ENCODE results near the gene UGT8. TPM values are rescaled to one million over a fixed set of nuclear protein-coding genes. Genes with fewer than 3 reads are reported as not detected.

Gene UGT8
- total RNA-seq, 1 donor from 2014 or later, result not detected

- H3K4me3 Mint-ChIP-seq (ENCODE audit: low read depth), result no peak overlapping the region
- DNase-seq (ENCODE audit: low spot score), result no peak
- no peaks in the 10 kb centered on the region for H3K4me1 Mint-ChIP-seq (ENCODE audit: low read depth)
- no peak overlapping the region for H3K27ac Mint-ChIP-seq
- H3K27me3 Mint-ChIP-seq (ENCODE audit: low read depth), result no peaks in the 10 kb centered on the region
- intact Hi-C loops (cut with micrococcal nuclease), result no loop called here
- H3K36me3 Mint-ChIP-seq (ENCODE audit: low read depth), result no peaks in the 10 kb centered on the region
- H3K9me3 Mint-ChIP-seq, result no peaks in the 10 kb centered on the region
Measured at GRCh38 chr4:114674080-114674479, 75.5 kb downstream of the UGT8 start.

- no peak for DNase-seq (ENCODE audit: low spot score)
- intact Hi-C loops (cut with micrococcal nuclease), result no loop called here
- Mint-ChIP-seq H3K9me3 (no peaks in the 10 kb centered on the region), H3K27ac (no peak overlapping the region), H3K4me3 (ENCODE audit: low read depth) (no peak overlapping the region), H3K36me3 (ENCODE audit: low read depth) (no peaks in the 10 kb centered on the region), H3K4me1 (ENCODE audit: low read depth) (no peaks in the 10 kb centered on the region), H3K27me3 (ENCODE audit: low read depth) (no peaks in the 10 kb centered on the region)
Measured at GRCh38 chr4:114677346-114677979, 78.9 kb downstream of the UGT8 start.

GRCh38 chr4:114684462-114684861, 85.9 kb downstream of the UGT8 start:
- H3K27me3 Mint-ChIP-seq (ENCODE audit: low read depth), result peaks cover 1% of the 10 kb centered on the region
- DNase-seq (ENCODE audit: low spot score), result no peak
- no peaks in the 10 kb centered on the region for H3K4me1 Mint-ChIP-seq (ENCODE audit: low read depth)
- H3K27ac Mint-ChIP-seq, result no peak overlapping the region
- no peaks in the 10 kb centered on the region for H3K9me3 Mint-ChIP-seq
- no peaks in the 10 kb centered on the region for H3K36me3 Mint-ChIP-seq (ENCODE audit: low read depth)
- H3K4me3 Mint-ChIP-seq (ENCODE audit: low read depth), result no peak overlapping the region
- intact Hi-C loops (cut with micrococcal nuclease), result no loop called here

- intact Hi-C loops (cut with micrococcal nuclease), result no loop called here
- H3K4me1 Mint-ChIP-seq (ENCODE audit: low read depth), result no peaks in the 10 kb centered on the region
- H3K36me3 Mint-ChIP-seq (ENCODE audit: low read depth), result no peaks in the 10 kb centered on the region
Measured at GRCh38 chr4:114688059-114688458, 89.5 kb downstream of the UGT8 start.

GRCh38 chr4:114690571-114690970, 92.0 kb downstream of the UGT8 start:
- intact Hi-C loops (cut with micrococcal nuclease), result no loop called here
- H3K4me3 Mint-ChIP-seq (ENCODE audit: low read depth), result no peak overlapping the region
- no peak overlapping the region for H3K27ac Mint-ChIP-seq
- H3K4me1 Mint-ChIP-seq (ENCODE audit: low read depth), result no peaks in the 10 kb centered on the region
- no peak for DNase-seq (ENCODE audit: low spot score)
- peaks cover 1% of the 10 kb centered on the region for H3K27me3 Mint-ChIP-seq (ENCODE audit: low read depth)
- H3K36me3 Mint-ChIP-seq (ENCODE audit: low read depth), result no peaks in the 10 kb centered on the region
- no peaks in the 10 kb centered on the region for H3K9me3 Mint-ChIP-seq

More at GRCh38 chr4:114688059-114688458, 89.5 kb downstream of the UGT8 start:
- Mint-ChIP-seq H3K4me3 (ENCODE audit: low read depth) (no peak overlapping the region), H3K27me3 (ENCODE audit: low read depth) (peaks cover 1% of the 10 kb centered on the region), H3K27ac (no peak overlapping the region), H3K9me3 (no peaks in the 10 kb centered on the region)
- no peak for DNase-seq (ENCODE audit: low spot score)

GRCh38 chr4:114691865-114692264, 93.3 kb downstream of the UGT8 start:
- Mint-ChIP-seq H3K4me3 (ENCODE audit: low read depth) (no peak overlapping the region), H3K27me3 (ENCODE audit: low read depth) (peaks cover 1% of the 10 kb centered on the region), H3K4me1 (ENCODE audit: low read depth) (no peaks in the 10 kb centered on the region), H3K9me3 (no peaks in the 10 kb centered on the region), H3K36me3 (ENCODE audit: low read depth) (no peaks in the 10 kb centered on the region), H3K27ac (no peak overlapping the region)
- no peak for DNase-seq (ENCODE audit: low spot score)
- intact Hi-C loops (cut with micrococcal nuclease), result no loop called here

- Mint-ChIP-seq H3K27ac (no peak overlapping the region), H3K36me3 (ENCODE audit: low read depth) (no peaks in the 10 kb centered on the region), H3K27me3 (ENCODE audit: low read depth) (peaks cover 1% of the 10 kb centered on the region), H3K4me1 (ENCODE audit: low read depth) (no peaks in the 10 kb centered on the region), H3K4me3 (ENCODE audit: low read depth) (no peak overlapping the region), H3K9me3 (no peaks in the 10 kb centered on the region)
- no peak for DNase-seq (ENCODE audit: low spot score)
- intact Hi-C loops (cut with micrococcal nuclease), result no loop called here
Measured at GRCh38 chr4:114692958-114693357, 94.4 kb downstream of the UGT8 start.

- no peaks in the 10 kb centered on the region for H3K36me3 Mint-ChIP-seq (ENCODE audit: low read depth)
- H3K9me3 Mint-ChIP-seq, result no peaks in the 10 kb centered on the region
- intact Hi-C loops (cut with micrococcal nuclease), result loop anchor here (2.0 kb wide), 1 partner anchor 308 kb away; no protein-coding TSS in a partner anchor
- no peak for DNase-seq (ENCODE audit: low spot score)
- H3K4me1 Mint-ChIP-seq (ENCODE audit: low read depth), result no peaks in the 10 kb centered on the region
- no peak overlapping the region for H3K4me3 Mint-ChIP-seq (ENCODE audit: low read depth)
- peaks cover 2% of the 10 kb centered on the region for H3K27me3 Mint-ChIP-seq (ENCODE audit: low read depth)
- H3K27ac Mint-ChIP-seq, result no peak overlapping the region
Measured at GRCh38 chr4:114694770-114695169, 96.2 kb downstream of the UGT8 start.

- H3K27me3 Mint-ChIP-seq (ENCODE audit: low read depth), result peaks cover 4% of the 10 kb centered on the region
- H3K36me3 Mint-ChIP-seq (ENCODE audit: low read depth), result no peaks in the 10 kb centered on the region
- H3K27ac Mint-ChIP-seq, result no peak overlapping the region
- no peak for DNase-seq (ENCODE audit: low spot score)
- intact Hi-C loops (cut with micrococcal nuclease), result no loop called here
- no peak overlapping the region for H3K4me3 Mint-ChIP-seq (ENCODE audit: low read depth)
- no peaks in the 10 kb centered on the region for H3K4me1 Mint-ChIP-seq (ENCODE audit: low read depth)
- H3K9me3 Mint-ChIP-seq, result no peaks in the 10 kb centered on the region
Measured at GRCh38 chr4:114698231-114698630, 99.6 kb downstream of the UGT8 start.

GRCh38 chr4:114701491-114701890, 102.9 kb downstream of the UGT8 start:
- H3K9me3 Mint-ChIP-seq, result no peaks in the 10 kb centered on the region
- H3K36me3 Mint-ChIP-seq (ENCODE audit: low read depth), result no peaks in the 10 kb centered on the region
- no peak overlapping the region for H3K4me3 Mint-ChIP-seq (ENCODE audit: low read depth)
- H3K27ac Mint-ChIP-seq, result no peak overlapping the region
- intact Hi-C loops (cut with micrococcal nuclease), result no loop called here
- no peak for DNase-seq (ENCODE audit: low spot score)
- no peaks in the 10 kb centered on the region for H3K4me1 Mint-ChIP-seq (ENCODE audit: low read depth)
- peaks cover 4% of the 10 kb centered on the region for H3K27me3 Mint-ChIP-seq (ENCODE audit: low read depth)

- no peaks in the 10 kb centered on the region for H3K4me1 Mint-ChIP-seq (ENCODE audit: low read depth)
- no peak for DNase-seq (ENCODE audit: low spot score)
- H3K4me3 Mint-ChIP-seq (ENCODE audit: low read depth), result no peak overlapping the region
- no peak overlapping the region for H3K27ac Mint-ChIP-seq
- no peaks in the 10 kb centered on the region for H3K36me3 Mint-ChIP-seq (ENCODE audit: low read depth)
- intact Hi-C loops (cut with micrococcal nuclease), result no loop called here
- no peaks in the 10 kb centered on the region for H3K9me3 Mint-ChIP-seq
- no peaks in the 10 kb centered on the region for H3K27me3 Mint-ChIP-seq (ENCODE audit: low read depth)
Measured at GRCh38 chr4:114717432-114717831, 118.8 kb downstream of the UGT8 start.

GRCh38 chr4:114725066-114725465, 126.5 kb downstream of the UGT8 start:
- no peak overlapping the region for H3K4me3 Mint-ChIP-seq (ENCODE audit: low read depth)
- no peaks in the 10 kb centered on the region for H3K4me1 Mint-ChIP-seq (ENCODE audit: low read depth)
- intact Hi-C loops (cut with micrococcal nuclease), result no loop called here
- H3K27ac Mint-ChIP-seq, result no peak overlapping the region
- H3K9me3 Mint-ChIP-seq, result no peaks in the 10 kb centered on the region
- no peaks in the 10 kb centered on the region for H3K36me3 Mint-ChIP-seq (ENCODE audit: low read depth)
- no peak for DNase-seq (ENCODE audit: low spot score)
- no peaks in the 10 kb centered on the region for H3K27me3 Mint-ChIP-seq (ENCODE audit: low read depth)

GRCh38 chr4:114727461-114727860, 128.9 kb downstream of the UGT8 start:
- intact Hi-C loops (cut with micrococcal nuclease), result no loop called here
- H3K36me3 Mint-ChIP-seq (ENCODE audit: low read depth), result no peaks in the 10 kb centered on the region
- no peak overlapping the region for H3K27ac Mint-ChIP-seq
- DNase-seq (ENCODE audit: low spot score), result no peak
- no peaks in the 10 kb centered on the region for H3K9me3 Mint-ChIP-seq
- H3K27me3 Mint-ChIP-seq (ENCODE audit: low read depth), result no peaks in the 10 kb centered on the region
- no peak overlapping the region for H3K4me3 Mint-ChIP-seq (ENCODE audit: low read depth)
- H3K4me1 Mint-ChIP-seq (ENCODE audit: low read depth), result no peaks in the 10 kb centered on the region

All from activated T-helper 2 cell treated with anti-CD3 and anti-CD28 coated beads, Interferon-gamma antibody, Interleukin-2, Interleukin-4, amounts not matched to agents 10 μg/mL and 5 μg/mL and 100 μg/mL, durations not matched to agents 14 hours and 24 hours and 36 hours (primary cell).